Dermis blood vessel endothelial cell (primary cell): ENCODE results near the gene MAMDC2. TPM values are rescaled to one million over a fixed set of nuclear protein-coding genes. Genes with fewer than 3 reads are reported as not detected.
"Not testable (repeated sequence)": the region's sequence is repeated elsewhere in the genome, so short reads cannot be mapped to it uniquely, and the experiment has no call there.

ENCODE experiments used
- DNase-seq: peaks from one replicate; pipeline ENCODE4 v3.0.0; 2010
- total RNA-seq: library from RNA; depleted of rRNA; stranded (reverse); fragments of >200 nt; gene quantifications from 2 replicates; pipeline ENCODE4 v1.2.3, GENCODE V29; 2014

MAMDC2 gene
- total RNA-seq, 1 donor from 2014 or later, result 2.9 TPM

DNA sequence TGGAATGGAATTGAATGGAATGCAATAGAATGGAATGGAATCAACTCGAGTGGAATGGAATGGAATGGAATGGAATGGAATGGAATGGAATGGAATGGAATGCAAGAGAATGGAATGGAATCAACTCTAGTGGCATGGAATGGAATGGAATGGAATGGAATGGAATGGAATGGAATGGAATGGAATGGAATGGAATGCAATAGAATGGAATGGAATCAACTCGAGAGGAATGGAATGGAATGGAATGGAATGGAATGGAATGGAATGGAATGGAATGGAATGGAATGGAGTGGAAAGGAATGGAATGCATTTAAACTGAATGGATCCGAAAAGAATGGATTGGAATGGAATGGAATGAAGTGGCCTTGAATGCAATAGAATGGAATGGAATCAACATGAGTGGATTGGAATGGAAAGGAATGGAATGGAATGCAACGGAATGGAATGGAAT lies 5.5 kb upstream of the MAMDC2 start:
- DNase-seq, result not testable (repeated sequence)

DNA sequence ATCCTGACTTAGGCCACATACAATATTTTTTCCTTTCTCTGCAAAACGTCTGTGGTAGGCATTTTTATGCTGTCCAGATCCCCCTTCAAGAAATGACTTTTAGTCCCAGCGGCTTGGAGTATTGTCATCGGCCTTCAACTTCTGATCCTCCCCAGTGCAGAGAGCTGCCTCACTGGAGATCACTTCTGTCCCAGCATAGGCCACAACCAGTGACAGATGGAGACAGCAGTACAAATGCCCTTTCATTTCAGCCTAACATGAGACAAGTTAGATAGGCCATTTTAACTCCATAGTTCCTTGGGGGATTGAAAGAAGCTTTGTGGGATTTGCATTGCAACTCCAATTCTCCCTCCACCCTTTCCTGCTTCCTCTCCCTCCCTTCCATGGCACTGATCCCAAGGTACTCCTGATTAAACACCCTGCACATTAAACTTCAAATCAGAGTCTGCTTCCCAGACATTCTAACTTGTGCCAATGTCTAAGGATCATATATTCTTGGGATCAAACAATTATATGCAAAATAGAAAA lies 3.2 kb upstream of the MAMDC2 start:
- DNase-seq, result no peak

DNA sequence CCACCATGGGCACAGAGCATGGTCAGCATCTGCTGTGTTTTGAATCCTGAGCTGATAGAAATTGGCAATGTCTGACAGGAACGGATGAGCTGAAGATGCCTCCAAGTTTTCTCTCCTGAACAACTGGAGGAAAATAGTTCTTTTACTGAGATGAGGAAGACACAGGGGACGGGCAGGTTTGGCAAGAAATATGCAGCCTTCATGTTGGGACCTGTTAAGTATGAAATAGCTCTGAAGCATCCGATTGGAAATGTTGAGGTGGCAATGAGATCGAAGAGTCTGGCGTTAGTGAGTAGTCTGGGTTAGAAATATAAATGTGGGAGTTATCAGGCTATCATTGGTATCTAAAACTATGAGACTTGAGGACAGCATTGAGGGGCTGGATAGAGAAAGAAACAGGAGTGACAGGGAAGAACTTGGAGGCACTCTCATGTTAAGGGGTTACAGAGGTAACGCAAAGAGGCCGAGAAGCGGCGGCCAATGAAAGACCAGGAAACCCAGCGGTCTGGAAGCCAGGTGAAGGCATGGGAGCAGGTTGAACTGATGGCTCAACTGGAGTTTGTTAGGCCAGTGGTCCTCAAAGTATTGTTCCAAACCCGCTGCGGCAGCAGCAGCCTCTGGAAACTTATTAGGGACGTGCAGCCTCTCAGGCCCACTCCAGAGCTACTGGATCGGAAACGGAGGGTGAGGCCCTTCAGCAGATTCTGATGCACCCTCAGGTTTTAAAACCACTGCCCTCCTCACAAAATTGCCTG lies 1.0 kb upstream of the MAMDC2 start:
- DNase-seq, result no peak

DNA sequence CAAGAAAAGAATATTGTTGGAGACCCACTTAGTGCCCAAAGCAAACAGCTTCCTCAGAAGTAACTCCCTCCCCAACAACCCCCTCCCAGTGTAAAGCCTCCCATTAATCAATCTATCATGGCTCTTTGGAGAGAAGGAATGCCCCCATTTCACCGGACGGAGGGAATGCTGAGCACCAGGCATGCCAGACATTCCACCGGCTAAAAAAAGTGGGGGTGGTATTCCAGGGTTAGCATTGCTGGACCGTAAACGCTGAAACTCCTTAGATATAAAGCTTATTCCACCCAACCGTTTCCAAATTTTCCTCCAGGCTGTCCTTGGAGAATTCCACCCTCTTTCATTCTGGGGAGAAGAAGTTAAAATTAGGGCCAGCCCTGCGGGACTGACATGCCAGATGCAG lies 363 bp upstream of the MAMDC2 start:
- no peak for DNase-seq

DNA sequence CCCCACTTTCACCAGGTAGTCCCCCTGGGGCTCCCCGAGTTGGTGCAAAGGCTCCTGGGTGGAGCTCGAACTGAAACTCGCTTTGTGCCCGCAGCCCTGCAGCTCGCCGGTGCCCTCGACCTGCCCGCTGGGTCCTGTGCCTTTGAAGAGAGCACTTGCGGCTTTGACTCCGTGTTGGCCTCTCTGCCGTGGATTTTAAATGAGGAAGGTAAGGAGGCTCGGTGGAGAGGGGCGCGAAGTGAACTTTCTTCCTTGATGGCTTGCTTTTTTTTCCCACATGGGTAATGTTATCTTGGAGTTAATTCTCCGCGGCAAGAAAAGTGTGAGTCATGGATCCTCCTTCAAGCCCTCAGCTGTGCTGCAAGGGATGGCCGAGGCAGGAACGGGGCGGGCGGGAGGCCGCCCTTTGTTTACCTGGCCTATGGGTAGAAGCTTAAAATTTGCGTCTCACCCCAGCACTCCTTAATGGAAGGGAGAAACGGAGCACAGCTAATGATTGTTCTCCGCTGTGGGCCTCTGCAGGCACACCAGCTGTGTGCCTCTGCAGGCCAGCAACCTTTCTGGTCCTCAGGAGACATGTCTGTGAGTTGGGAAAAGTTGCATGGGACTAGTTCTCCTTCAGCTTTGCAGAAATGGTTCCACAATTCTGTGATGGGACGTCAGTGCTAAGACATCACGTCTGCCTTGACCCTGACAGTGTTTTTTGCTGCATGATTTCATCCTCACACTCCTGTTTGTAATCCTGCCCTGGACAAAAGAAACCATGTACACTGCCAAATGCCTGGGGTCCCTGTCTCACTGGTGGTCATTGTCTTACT lies 1.1 kb downstream of the MAMDC2 start:
- DNase-seq, result peak; percentile 48

DNA sequence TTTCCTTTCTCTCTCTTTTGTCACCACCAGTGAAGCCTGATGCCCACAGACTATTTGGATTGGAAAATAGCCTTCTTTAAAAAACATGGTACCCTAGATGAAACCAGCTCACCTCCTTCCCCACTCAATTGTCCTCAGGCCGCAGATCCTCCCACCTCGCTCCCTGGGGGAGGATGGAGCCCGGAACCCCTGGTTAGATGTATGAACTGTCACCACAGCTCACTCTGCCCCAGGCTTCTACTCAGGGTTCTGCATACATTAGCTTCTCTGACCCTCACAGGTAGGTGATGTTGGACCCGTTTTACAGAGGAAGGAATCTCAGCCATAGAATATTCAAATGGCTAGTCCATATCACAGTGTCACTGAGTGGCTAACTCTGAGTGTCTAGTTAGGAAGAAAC lies 1.8 kb downstream of the MAMDC2 start:
- no peak for DNase-seq

DNA sequence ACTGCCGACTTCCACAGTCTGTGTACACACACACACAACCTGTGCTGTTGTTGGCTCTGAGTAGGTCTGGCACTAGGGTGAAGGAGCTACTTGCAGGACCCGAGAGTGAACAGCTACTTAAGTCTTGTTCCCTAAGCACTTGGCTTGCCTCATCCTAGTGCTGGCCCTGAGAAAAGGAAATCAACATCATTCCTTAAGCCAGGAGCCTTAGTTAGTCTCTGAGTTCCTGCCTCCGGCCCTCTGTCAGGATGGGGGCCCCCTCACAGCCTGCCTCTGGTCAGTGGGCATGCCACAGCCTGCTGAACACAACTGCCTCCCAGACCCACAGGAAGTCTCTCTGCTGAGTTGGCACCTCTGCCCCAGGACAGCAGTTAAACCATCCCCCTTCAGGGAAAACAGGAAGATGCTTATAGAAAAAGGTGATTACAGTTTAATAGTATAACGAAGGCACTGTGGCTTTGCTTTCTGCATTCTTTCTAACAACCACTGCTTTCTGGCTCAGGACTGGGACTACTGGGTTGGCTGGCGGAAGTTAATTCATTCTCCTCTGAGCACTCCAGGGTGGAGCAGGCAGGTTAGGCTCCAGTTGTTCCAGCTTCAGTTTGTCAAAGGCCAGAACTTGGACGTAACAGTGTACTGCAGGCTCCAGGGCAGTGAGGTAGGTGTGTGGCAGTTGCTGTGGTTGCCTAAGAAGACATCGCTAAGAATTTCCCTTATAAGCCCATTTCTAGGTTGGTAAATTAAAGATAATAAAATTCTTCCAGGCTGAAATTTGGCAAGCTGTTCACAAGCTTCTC lies 2.8 kb downstream of the MAMDC2 start:
- DNase-seq, result peak; percentile 36

DNA sequence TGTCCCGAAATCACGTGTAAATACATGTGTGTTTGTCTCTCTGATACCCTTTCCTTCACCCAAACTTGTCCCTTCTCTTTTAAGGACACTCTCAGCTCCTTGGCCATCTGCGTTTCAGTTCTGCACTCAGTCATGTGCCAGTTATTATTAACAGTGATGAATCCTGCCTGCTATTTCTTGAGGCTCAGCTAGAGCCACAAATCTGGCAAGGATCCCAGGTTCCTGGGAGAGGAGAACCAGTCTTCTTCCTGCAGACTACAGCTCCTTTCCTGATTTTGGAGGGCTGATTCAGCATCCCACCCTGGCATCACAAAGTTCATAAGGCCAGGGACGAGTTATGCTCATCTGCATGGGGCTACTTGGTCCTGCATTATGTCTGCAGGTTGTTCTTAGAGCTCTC lies 5.6 kb downstream of the MAMDC2 start:
- DNase-seq, result no peak

DNA sequence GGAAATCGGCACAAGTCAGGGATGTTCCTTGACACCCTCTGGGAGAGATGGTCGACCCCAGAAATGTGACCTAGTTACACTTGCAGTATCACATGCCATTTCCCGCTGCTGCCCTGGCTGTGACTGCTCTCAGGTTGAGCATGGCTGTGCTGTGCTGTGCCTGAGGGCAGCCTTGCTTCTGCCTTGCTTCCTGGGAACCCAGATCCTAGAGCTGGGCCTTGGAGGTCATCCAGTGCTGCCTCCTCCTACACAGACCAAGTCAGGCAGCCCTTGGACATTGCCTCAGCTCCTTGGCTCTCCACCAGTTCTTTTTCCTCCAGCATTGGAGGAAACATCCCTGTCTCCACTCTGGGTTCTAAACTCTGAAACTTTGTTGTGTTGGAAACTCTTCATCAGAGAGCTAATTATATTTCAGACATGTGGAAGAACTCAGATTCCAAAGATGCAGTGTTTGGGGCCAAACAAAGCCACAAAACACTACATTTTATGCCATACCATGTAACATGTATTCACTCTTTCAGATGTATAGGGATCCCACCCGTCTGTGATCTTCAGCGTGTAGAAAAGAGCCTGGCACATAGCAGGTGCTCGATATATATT lies 6.1 kb downstream of the MAMDC2 start:
- DNase-seq, result no peak

DNA sequence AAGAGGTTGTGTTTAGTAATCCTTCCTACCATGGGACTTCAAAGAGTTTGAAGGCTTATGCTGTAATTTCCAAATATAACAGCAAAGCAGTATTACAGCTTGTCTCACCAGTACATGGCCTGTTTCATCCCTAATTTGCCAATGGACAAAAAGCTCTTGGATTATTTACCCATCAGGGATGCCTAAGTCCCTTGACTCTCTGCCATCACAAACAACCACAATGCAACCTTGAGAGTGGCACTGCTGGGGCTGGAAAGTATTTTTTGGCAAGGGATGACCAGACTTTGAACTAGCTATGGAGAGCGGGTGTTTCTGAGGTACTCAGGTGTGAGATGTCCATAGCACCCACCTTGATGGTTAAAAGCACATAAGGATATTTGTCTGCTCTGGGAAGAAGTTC lies 9.1 kb downstream of the MAMDC2 start:
- DNase-seq, result no peak

DNA sequence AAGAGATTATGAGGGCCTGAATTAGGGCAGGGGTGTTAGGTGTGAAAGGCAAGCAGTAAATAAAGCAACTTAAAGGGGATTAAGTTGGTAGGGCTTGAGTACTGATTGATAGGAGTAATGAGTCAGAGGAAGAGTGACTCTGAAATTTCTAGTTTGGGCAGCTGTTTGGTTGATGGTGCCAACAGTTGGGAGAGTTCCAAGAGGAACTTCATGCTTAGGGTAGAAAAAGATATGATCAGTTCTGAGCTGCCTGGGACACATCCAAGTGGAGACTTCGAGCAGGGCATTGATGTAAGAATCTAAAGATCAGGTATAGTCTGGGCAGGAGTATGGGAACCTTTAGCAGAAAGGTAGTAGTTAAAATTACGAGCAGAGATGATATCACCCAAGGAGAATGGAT lies 10.2 kb downstream of the MAMDC2 start:
- peak; percentile 73 for DNase-seq

DNA sequence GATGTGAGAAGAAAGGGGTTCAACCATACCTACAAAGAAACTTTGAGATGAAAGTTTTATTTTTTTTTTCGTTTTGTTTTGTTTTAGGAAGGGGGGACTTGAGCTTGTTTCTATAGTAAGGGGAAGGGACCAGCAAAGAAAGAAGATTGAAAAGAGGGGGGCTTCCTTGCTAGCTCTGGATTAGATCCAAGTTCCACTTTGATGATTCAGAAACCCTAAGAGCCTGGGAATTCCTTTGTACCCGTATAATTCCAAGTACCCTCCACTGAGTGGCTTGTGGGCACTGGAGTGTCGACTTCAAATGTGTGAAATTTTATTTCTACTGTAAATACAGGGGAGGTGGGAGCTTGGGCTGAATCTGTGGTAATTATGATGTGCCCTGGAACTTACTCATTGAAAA lies 10.9 kb downstream of the MAMDC2 start:
- DNase-seq, result peak; percentile 20

DNA sequence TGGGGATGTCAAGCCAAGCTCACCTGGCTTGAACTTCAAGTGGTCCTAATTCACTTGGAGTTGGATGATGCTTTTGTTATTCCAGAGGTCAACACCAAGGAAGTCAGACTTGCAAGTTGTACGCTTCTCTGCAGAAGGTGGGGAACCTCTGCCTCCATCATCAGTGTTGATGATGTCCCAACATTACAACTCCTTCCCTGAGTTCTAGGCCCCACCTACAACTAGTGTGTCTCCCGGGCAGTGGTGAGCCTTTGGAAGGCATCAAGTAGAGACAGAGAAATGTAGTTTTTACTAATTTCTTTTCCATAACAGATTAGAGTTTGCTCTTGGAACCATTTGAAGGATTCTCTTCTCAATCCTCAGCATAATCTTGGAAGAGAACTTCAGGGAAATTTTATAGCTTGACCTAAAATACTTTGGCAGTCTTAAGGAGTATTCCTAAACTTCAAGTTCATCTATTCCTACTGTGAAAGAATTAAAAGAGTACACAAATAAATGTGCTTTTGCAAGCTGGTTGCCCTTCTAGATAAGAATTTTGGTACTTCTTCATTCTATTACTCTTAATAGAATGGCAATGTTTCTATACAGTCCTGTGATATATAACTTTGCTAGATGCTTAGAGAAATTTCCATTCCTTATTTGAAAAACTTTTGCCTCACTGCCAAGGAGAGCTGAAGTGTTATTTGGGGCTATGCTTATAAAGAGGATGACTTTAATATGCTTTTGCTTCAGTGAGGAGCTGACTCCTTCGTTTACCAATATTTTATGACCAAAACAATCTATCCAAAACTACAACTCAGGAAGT lies 12.0 kb downstream of the MAMDC2 start:
- no peak for DNase-seq

DNA sequence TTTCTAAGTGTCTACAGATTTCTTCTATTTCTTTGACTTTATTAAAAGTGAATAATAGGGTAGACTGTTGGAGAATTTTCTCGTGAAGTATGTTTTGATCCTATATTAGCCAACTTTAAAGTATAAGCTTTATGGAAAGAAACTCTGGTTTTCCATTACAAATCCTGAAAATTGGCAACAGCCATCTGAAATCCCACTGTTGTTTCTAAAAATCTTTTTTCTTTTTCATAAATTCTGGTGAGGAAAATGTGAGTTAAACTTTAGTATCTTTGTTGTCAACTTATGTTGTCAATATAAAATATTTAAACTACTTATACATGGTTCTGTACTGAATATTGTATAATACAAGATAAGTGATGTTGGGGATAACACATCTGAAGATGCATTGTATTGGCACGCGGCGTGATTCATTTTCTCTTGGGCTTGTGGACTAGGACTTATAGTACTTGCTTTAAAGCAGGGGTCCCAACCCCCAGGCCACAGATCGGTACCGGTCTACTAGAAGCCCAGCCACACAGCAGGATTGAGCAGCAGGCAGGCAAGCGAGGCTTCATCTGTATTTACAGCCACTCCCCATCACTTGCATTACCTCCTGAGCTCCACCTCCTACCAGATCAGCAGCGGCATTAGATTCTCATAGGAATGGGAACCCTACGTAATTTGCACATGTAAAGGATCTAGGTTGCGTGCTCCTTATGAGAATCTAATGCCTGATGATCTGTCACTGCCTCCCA lies 12.7 kb downstream of the MAMDC2 start:
- DNase-seq, result no peak

DNA sequence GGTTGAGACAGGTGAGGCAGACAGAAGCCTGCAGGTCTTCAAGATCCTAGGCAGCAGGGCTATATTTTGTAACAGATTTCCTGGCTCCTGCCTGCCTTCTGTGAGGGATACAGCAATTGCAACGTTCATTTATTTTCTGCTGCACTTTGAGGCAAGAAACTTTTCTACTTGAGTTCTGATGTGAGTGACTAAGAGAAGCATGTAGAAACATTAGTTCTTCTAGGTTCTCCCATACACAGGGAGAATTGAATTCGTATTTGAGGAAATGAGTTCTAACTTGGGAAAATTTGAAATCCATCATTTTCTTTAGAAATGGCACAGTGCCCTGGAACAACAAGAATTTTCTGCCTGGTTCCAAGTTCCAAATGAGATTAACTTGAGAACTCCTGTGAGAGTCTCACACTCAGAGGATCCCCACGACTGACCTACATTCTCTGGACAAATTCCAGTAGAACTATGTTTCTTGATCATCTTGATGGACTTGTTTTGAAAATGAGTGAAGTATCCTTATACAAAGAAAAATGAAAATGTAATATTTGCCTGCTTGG lies 15.0 kb downstream of the MAMDC2 start:
- DNase-seq, result no peak

DNA sequence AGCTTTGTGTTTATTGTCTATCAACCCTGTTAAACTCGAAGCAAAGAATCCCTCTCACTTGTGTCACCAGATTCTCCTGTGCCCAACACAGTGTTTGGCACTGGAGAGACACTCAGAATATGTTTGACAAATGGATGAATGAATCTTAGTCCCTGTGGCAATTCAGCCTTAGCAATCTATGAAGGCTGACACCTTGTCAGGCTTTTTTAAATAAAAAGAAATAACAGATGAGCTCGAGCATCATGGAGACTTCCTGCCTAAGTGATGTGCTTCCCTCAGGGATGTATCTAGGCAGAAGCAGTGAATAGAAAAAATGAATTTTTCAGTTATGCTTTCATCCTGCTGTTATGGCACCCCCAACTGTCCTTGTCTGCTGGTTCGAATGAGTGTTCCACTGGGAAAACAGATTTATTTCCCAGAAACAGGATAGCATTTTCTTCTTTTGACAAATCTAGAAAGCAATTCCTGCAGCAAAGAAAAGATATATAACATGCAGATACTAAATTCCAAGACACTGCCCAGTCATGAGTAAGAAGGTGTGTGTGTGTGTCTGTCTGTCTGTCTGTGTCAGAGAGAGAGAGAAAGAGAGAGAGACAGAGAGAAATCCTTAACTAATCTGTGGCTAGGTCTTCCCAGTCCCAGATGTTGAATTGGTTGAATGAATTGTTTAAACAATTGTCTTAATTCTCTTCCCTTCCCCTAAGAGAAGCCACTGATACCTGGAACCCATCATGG lies 16.7 kb downstream of the MAMDC2 start:
- DNase-seq, result no peak

DNA sequence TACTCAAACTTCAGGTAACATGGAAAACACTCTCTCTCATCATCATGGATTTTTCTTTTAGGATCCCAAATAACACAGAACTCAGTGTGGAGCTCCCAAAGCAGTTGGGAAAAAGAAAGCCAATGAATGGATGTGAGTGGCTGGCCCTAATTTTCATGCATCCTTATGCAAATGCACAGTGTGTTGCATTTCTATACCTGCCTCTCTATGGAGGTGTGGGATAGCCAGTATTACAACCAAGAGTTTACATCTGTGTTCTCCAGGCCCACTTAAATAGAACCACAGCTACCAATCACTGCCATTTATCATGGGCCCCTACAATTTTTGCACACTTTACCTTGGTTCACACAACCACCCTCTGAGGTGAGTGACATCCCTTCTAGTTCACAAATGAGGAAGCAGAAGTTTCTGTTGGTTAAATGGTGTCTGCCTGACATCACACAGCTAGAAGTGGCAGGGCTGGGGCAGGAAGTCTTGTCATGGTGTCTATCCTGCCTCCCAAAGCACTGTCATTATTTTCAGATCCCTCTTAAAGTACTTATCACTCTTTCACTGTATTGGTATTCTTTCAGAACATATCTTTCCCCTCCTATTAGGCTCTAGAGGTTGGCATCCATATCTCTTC lies 17.3 kb downstream of the MAMDC2 start:
- DNase-seq, result no peak

DNA sequence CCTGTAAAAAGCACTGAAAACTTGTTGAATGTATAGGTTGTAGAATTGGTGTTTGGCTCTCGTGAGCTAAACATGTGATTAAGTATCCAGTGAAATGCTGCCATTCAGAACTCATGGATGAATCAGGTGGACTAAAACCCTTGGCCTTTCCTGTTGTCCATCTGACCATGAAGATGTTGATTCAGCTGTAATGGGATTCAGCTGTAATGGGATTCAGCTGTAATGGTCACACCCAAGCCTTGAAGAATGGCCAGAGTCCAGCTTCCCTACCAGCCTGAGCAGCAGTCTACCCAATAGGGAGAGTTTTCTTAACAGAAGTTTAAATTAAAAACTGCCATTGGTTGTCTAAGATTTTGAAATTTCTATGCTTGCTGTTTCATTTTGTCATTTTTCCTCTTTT lies 18.1 kb downstream of the MAMDC2 start:
- no peak for DNase-seq

DNA sequence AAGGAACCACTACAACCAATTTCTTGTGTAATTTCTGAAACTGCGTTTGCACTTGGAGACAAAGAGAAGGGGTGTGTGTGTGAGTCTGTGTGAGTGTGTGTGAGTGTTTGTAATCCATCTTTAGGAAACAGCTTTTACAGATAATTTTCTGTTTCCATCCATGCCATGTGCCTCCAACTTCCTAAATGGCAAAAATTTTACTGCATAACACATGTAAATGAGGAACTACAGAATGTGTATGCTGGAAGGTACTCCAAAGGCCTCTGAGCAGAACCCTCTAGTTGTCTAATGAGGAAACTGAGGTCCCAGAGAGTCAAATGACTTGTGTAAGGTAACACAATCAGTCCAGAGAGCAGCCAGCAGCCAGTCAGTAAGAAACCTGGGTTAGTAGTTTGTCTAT lies 20.8 kb downstream of the MAMDC2 start:
- DNase-seq, result no peak
